SU-DHL-6 (cell line): ENCODE data around the gene TLCD2.

ENCODE experiments used
- H2AFZ ChIP-seq: fragments of 200-600 bp; sonication (generic); 2 replicates; pipeline ENCODE4 v1.6.1; 2014; ENCODE audit warnings: low read depth, mild to moderate bottlenecking, moderate library complexity, mixed read lengths, antibody characterized with exemption, low read length; ENCODE audit not compliant: severe bottlenecking
- H3F3A ChIP-seq: fragments of 200-600 bp; shearing (Covaris generic); 2 replicates; pipeline ENCODE4 v1.6.0; 2016; ENCODE audit warnings: antibody characterized with exemption, mild to moderate bottlenecking; ENCODE audit not compliant: insufficient read depth
- H3K27ac ChIP-seq: fragments of 200-600 bp; sonication (generic); 2 replicates; pipeline ENCODE4 v1.5.1; 2016; ENCODE audit warnings: low read depth, mild to moderate bottlenecking, low read length, moderate library complexity, mixed read lengths
- H3K27me3 ChIP-seq: fragments of 200-600 bp; sonication (generic), shearing (Covaris generic); 2 replicates; pipeline ENCODE4 v1.6.0; 2014; ENCODE audit warnings: mild to moderate bottlenecking, low read length
- H3K36me3 ChIP-seq: fragments of 200-600 bp; sonication (generic); 2 replicates; pipeline ENCODE4 v1.6.1; 2014; ENCODE audit warnings: mild to moderate bottlenecking, low read length, mixed read lengths
- H3K4me2 ChIP-seq: fragments of 300-600, 200-600 bp; shearing (Covaris generic), sonication (generic); 2 replicates; pipeline ENCODE4 v1.6.0; 2014; ENCODE audit warnings: low read length, low read depth, mild to moderate bottlenecking; ENCODE audit not compliant: poor library complexity, severe bottlenecking
- H3K4me3 ChIP-seq: fragments of 200-600 bp; sonication (generic); 2 replicates; pipeline ENCODE4 v1.5.1; 2014; ENCODE audit warnings: antibody characterized with exemption, low read length, mild to moderate bottlenecking, mixed read lengths; ENCODE audit not compliant: insufficient read depth, poor library complexity, severe bottlenecking
- H3K79me2 ChIP-seq: fragments of 200-600 bp; sonication (generic); 2 replicates; pipeline ENCODE4 v1.6.1; 2014; ENCODE audit warnings: mild to moderate bottlenecking, low read length, moderate library complexity; ENCODE audit not compliant: insufficient read depth
- H3K9ac ChIP-seq: fragments of 200-600 bp; sonication (generic); 2 replicates; pipeline ENCODE4 v1.7.0; 2014; ENCODE audit warnings: mild to moderate bottlenecking, low read length
- H3K9me2 ChIP-seq: fragments of 200-600 bp; sonication (generic); replicated peaks from 2 replicates; pipeline ENCODE4 v1.6.1; 2014; ENCODE audit warnings: low read length; ENCODE audit not compliant: insufficient read depth
- H3K9me3 ChIP-seq: fragments of 200-600 bp; sonication (generic); 2 replicates; pipeline ENCODE4 v1.6.1; 2014; ENCODE audit warnings: low read length, mixed read lengths; ENCODE audit not compliant: insufficient read depth
- H4K20me1 ChIP-seq: fragments of 200-600 bp; sonication (generic); 2 replicates; pipeline ENCODE4 v1.6.1; 2014; ENCODE audit warnings: low read depth, mild to moderate bottlenecking, antibody characterized with exemption, low read length, moderate library complexity, mixed read lengths
- EZH2phosphoT487 ChIP-seq: fragments of 200-600 bp; sonication (generic), shearing (Covaris generic); conservative IDR thresholded peaks from 2 replicates; pipeline ENCODE4 v1.6.1; 2018; ENCODE audit warnings: mild to moderate bottlenecking, antibody characterized with exemption, low read length, moderate library complexity, mixed read lengths
- TF ChIP-seq, protein P1 (sequence below): fragments of 200-600 bp; sonication (generic); IDR thresholded peaks from one replicate; pipeline ENCODE4 v1.5.1; 2017; ENCODE audit warnings: antibody characterized with exemption, mild to moderate bottlenecking, low read length, moderate library complexity; ENCODE audit not compliant: insufficient read depth, poor library complexity, severe bottlenecking

TLCD2 gene

DNA sequence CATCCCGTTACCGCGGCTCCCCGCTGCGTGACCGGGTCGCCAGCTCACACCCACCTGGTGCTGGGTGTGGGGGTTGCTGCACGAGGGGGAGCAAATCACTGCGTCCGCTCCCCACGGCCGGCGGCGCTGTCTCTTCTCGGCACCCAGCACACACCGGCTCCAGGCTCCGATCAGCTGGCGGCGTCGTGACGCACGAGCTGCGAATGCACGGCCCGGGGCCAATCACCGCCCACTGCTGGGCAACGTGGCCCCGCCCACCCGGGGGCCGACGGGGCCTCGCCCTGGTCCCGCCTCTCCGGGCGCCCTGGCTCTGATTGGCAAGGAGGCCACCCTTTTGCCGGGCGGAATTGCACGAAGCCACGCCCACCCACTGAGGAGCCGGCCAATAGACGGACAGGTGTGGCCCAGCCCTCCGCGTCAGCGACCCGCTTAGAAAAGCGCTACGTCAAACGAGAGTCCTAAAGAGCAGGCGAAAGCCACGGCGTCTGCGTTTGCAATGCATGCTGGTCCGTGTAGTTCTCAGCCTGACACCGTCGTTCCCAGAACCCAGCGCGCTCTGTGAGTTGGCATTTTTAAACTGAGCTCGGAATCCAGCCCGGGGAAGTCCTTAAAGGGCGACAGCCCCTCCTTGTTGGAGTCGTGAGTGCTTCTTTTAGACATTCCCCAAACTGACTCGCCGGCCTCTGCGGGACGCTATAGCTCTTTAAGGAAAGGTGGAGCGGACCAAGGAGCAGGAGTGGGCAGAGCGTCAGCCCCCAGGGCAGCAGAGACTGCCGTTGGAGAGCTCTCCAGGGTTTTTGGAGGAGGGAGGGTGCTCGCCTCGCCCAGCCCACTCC lies 6.1 kb upstream of the TLCD2 start:
- no peak for TF ChIP-seq EZH2phosphoT487
- no peaks in the 10 kb centered on the region for H4K20me1 ChIP-seq
- peak overlapping the region; percentile 67 for H3K4me2 ChIP-seq
- peaks cover 11% of the 10 kb centered on the region; the same call in 1 of the 2 replicates for H3F3A ChIP-seq
- H3K9me2 ChIP-seq = no peaks in the 10 kb centered on the region
- no peaks in the 10 kb centered on the region for H3K36me3 ChIP-seq
- peak overlapping the region; percentile 78 for H3K9ac ChIP-seq
- no peaks in the 10 kb centered on the region for H3K27me3 ChIP-seq
- peak overlapping the region; percentile 81 for H2AFZ ChIP-seq
- H3K9me3 ChIP-seq = no peaks in the 10 kb centered on the region
- H3K79me2 ChIP-seq = no peaks in the 10 kb centered on the region
- peak overlapping the region; percentile 85 for H3K4me3 ChIP-seq
- peak overlapping the region; percentile 85 for H3K27ac ChIP-seq

DNA sequence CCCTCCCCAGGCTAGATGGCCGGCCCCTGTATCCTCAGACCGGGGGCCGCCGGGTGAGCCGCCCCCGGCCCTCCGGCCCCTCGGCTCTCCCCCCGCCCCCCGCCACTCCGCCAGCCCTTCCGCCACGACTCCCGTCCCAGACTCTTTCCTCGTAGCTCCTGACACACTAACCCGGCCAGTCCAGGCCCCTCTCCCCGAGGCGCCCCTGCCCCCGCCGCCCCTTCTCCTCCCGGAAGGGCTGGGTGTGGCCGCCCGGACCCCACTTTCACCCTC lies 5.6 kb upstream of the TLCD2 start:
- Histone ChIP-seq H3K9ac (peak overlapping the region; percentile 52), H3K9me2 (no peaks in the 10 kb centered on the region), H3K36me3 (no peaks in the 10 kb centered on the region), H3K27me3 (no peaks in the 10 kb centered on the region), H3K9me3 (no peaks in the 10 kb centered on the region), H3K79me2 (no peaks in the 10 kb centered on the region), H3K4me2 (peak overlapping the region; percentile 66), H2AFZ (peak overlapping the region; percentile 81), H3K4me3 (peak overlapping the region; percentile 85), H3F3A (peaks cover 5% of the 10 kb centered on the region; the same call in 1 of the 2 replicates), H4K20me1 (no peaks in the 10 kb centered on the region), H3K27ac (no peak overlapping the region)
- TF ChIP-seq, protein P1, sequence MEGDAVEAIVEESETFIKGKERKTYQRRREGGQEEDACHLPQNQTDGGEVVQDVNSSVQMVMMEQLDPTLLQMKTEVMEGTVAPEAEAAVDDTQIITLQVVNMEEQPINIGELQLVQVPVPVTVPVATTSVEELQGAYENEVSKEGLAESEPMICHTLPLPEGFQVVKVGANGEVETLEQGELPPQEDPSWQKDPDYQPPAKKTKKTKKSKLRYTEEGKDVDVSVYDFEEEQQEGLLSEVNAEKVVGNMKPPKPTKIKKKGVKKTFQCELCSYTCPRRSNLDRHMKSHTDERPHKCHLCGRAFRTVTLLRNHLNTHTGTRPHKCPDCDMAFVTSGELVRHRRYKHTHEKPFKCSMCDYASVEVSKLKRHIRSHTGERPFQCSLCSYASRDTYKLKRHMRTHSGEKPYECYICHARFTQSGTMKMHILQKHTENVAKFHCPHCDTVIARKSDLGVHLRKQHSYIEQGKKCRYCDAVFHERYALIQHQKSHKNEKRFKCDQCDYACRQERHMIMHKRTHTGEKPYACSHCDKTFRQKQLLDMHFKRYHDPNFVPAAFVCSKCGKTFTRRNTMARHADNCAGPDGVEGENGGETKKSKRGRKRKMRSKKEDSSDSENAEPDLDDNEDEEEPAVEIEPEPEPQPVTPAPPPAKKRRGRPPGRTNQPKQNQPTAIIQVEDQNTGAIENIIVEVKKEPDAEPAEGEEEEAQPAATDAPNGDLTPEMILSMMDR = no peak
- TF ChIP-seq EZH2phosphoT487 = no peak

DNA sequence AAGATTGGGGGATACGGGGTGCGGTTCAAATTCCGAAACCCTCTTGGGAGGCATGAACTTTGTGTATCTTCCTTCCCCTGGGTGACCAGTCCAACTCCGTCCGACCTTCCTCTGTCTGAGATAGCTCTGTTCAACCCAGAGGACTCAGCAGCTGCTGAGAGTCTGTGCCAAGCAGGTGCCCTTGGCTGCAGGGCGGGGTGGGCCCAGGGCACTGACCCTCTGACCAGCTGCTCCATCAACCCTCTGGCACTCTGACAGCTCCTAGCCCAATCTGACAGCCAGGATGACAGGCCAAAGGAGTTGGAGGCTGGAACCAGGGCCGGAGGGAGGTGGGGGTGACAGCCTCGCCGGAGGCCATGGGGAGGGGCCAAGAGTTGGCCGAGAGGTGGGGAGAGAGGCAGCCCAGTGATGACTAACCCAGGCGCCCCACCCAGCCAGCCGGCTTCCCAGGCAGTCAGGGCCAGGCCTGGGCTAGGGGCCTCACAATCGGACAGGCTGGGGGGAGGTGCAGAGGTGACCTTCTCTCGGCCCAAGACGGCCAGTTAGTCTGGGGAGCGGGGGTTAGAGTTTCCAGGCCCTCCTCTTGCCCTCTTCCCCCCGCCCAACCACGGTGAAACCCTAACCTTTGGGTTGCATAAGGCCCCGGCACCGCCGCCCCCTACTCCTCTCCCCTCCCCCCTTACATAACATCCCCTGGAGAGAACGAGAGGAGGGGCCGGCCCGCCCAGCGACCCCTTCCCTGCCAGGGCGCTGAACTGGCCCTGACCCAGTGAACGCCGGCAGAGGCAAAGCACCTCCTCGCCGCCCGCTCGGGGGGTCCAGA lies 5.0 kb upstream of the TLCD2 start:
- Histone ChIP-seq H2AFZ (no peak overlapping the region), H3K27me3 (no peaks in the 10 kb centered on the region), H3K9me2 (no peaks in the 10 kb centered on the region), H3K27ac (no peak overlapping the region), H3K4me2 (peak overlapping the region; percentile 66), H3K9ac (peak overlapping the region; percentile 52), H3K4me3 (peak overlapping the region; percentile 85), H4K20me1 (no peaks in the 10 kb centered on the region), H3F3A (peaks cover 4% of the 10 kb centered on the region; the same call in 1 of the 2 replicates), H3K36me3 (no peaks in the 10 kb centered on the region), H3K79me2 (no peaks in the 10 kb centered on the region), H3K9me3 (no peaks in the 10 kb centered on the region)
- TF ChIP-seq, protein P1 = no peak
- TF ChIP-seq EZH2phosphoT487 = no peak
